ENCODE results near the gene TRIP12. TPM values are rescaled to one million over a fixed set of nuclear protein-coding genes. Genes with fewer than 3 reads are reported as not detected.

Gene TRIP12
- total and polyA plus RNA-seq, 2 of the 13 experiments (the other 11 are each of a cell fraction or from before 2014, with no cell fraction given): 72.1 to 153 TPM

DNA sequence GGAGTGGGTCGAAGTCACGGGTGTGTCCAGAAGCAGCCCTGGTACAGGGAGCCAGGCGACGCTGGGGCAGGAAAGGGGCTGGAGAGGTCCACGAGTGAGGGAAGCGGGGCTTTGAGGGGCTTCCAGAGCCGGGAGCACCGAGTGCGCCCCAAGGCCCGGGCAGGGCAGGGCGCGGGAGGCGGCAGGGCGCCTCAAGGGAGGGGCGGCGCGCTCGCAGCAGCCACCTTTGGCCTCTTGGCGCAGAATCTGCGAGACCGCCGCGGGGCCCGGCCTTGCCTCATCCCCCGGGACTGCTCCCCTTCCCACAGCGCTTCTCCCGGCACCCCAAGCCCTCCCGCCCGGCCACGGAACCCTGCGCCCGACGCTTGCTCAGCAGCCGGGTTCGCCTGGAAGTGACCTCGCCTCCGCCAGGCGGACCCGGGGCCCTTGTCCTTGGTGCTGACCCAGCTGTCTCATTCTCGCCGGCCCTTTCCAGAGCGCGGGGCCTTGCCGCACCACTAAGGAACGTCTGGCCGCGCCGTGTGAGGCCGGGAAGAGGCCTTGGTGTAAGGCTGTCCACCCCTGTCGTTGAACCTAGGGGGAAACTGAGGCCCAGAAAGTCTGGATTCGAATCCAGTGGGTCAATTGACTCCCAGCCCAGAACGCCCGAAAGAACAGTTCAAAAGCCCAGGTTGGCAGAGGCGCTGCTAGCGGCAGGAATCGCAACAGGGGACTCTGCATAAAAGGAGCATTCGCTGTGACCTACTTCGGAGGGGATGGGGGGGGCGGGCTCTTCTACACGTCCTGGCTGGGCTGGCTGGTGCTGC, 206.9 kb downstream of the TRIP12 start (continued):
- TF ChIP-seq RFXAP (CRISPR knock-in tag; IDR thresholded peaks at IDR 0.05; ENCODE audit: borderline replicate concordance): peak; percentile 36; the same call in 1 of the 2 replicates
- TF ChIP-seq, protein P1, sequence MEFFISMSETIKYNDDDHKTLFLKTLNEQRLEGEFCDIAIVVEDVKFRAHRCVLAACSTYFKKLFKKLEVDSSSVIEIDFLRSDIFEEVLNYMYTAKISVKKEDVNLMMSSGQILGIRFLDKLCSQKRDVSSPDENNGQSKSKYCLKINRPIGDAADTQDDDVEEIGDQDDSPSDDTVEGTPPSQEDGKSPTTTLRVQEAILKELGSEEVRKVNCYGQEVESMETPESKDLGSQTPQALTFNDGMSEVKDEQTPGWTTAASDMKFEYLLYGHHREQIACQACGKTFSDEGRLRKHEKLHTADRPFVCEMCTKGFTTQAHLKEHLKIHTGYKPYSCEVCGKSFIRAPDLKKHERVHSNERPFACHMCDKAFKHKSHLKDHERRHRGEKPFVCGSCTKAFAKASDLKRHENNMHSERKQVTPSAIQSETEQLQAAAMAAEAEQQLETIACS (CRISPR knock-in tag; IDR thresholded peaks at IDR 0.05): no peak
- TF ChIP-seq, protein P2, sequence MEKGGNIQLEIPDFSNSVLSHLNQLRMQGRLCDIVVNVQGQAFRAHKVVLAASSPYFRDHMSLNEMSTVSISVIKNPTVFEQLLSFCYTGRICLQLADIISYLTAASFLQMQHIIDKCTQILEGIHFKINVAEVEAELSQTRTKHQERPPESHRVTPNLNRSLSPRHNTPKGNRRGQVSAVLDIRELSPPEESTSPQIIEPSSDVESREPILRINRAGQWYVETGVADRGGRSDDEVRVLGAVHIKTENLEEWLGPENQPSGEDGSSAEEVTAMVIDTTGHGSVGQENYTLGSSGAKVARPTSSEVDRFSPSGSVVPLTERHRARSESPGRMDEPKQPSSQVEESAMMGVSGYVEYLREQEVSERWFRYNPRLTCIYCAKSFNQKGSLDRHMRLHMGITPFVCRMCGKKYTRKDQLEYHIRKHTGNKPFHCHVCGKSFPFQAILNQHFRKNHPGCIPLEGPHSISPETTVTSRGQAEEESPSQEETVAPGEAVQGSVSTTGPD (CRISPR knock-in tag; IDR thresholded peaks at IDR 0.05): no peak
- no peak for TF ChIP-seq TAF15 (IDR thresholded peaks at IDR 0.05; ENCODE audit: low read depth, low read length, poor library complexity, severe bottlenecking)
- TF ChIP-seq, protein P3, sequence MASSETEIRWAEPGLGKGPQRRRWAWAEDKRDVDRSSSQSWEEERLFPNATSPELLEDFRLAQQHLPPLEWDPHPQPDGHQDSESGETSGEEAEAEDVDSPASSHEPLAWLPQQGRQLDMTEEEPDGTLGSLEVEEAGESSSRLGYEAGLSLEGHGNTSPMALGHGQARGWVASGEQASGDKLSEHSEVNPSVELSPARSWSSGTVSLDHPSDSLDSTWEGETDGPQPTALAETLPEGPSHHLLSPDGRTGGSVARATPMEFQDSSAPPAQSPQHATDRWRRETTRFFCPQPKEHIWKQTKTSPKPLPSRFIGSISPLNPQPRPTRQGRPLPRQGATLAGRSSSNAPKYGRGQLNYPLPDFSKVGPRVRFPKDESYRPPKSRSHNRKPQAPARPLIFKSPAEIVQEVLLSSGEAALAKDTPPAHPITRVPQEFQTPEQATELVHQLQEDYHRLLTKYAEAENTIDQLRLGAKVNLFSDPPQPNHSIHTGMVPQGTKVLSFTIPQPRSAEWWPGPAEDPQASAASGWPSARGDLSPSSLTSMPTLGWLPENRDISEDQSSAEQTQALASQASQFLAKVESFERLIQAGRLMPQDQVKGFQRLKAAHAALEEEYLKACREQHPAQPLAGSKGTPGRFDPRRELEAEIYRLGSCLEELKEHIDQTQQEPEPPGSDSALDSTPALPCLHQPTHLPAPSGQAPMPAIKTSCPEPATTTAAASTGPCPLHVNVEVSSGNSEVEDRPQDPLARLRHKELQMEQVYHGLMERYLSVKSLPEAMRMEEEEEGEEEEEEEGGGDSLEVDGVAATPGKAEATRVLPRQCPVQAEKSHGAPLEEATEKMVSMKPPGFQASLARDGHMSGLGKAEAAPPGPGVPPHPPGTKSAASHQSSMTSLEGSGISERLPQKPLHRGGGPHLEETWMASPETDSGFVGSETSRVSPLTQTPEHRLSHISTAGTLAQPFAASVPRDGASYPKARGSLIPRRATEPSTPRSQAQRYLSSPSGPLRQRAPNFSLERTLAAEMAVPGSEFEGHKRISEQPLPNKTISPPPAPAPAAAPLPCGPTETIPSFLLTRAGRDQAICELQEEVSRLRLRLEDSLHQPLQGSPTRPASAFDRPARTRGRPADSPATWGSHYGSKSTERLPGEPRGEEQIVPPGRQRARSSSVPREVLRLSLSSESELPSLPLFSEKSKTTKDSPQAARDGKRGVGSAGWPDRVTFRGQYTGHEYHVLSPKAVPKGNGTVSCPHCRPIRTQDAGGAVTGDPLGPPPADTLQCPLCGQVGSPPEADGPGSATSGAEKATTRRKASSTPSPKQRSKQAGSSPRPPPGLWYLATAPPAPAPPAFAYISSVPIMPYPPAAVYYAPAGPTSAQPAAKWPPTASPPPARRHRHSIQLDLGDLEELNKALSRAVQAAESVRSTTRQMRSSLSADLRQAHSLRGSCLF (CRISPR knock-in tag; IDR thresholded peaks at IDR 0.05; ENCODE audit: borderline replicate concordance): no peak
- no peak for TF ChIP-seq POLR2G (IDR thresholded peaks at IDR 0.05; ENCODE audit: low read depth, low read length)
- no peak for TF ChIP-seq ZNF264 (CRISPR knock-in tag; IDR thresholded peaks at IDR 0.05)
- TF ChIP-seq, protein P4, sequence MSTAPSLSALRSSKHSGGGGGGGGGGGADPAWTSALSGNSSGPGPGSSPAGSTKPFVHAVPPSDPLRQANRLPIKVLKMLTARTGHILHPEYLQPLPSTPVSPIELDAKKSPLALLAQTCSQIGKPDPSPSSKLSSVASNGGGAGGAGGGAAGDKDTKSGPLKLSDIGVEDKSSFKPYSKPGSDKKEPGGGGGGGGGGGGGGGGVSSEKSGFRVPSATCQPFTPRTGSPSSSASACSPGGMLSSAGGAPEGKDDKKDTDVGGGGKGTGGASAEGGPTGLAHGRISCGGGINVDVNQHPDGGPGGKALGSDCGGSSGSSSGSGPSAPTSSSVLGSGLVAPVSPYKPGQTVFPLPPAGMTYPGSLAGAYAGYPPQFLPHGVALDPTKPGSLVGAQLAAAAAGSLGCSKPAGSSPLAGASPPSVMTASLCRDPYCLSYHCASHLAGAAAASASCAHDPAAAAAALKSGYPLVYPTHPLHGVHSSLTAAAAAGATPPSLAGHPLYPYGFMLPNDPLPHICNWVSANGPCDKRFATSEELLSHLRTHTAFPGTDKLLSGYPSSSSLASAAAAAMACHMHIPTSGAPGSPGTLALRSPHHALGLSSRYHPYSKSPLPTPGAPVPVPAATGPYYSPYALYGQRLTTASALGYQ (CRISPR knock-in tag; IDR thresholded peaks at IDR 0.05): no peak
- TF ChIP-seq KMT2B (CRISPR knock-in tag; IDR thresholded peaks at IDR 0.05): peak; percentile 69; the same call in 1 of the 2 replicates
- TF ChIP-seq ZNF546 (CRISPR knock-in tag; conservative IDR thresholded peaks at IDR 0.05): no peak
- TF ChIP-seq ZNF30 (CRISPR knock-in tag; IDR thresholded peaks at IDR 0.05): no peak
- no peak for TF ChIP-seq SIN3A (IDR thresholded peaks at IDR 0.05; ENCODE audit: borderline replicate concordance, low read depth, low read length)
- TF ChIP-seq, protein P5, sequence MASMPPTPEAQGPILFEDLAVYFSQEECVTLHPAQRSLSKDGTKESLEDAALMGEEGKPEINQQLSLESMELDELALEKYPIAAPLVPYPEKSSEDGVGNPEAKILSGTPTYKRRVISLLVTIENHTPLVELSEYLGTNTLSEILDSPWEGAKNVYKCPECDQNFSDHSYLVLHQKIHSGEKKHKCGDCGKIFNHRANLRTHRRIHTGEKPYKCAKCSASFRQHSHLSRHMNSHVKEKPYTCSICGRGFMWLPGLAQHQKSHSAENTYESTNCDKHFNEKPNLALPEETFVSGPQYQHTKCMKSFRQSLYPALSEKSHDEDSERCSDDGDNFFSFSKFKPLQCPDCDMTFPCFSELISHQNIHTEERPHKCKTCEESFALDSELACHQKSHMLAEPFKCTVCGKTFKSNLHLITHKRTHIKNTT (CRISPR knock-in tag; IDR thresholded peaks at IDR 0.05): no peak
- TF ChIP-seq NONO (IDR thresholded peaks at IDR 0.05): no peak
- TF ChIP-seq NONO (CRISPR knock-in tag; conservative IDR thresholded peaks at IDR 0.05): peak; percentile 52; the same call in 1 of the 2 replicates
- no peak for TF ChIP-seq MEIS1 (CRISPR knock-in tag; IDR thresholded peaks at IDR 0.05; ENCODE audit: borderline replicate concordance)
- no peak for TF ChIP-seq TBP (CRISPR knock-in tag; IDR thresholded peaks at IDR 0.05)
- no peak for TF ChIP-seq ZSCAN29 (CRISPR knock-in tag; conservative IDR thresholded peaks at IDR 0.05)
- TF ChIP-seq ZNF556 (CRISPR knock-in tag; IDR thresholded peaks at IDR 0.05; ENCODE audit: borderline replicate concordance): no peak
